GM12878 (cell line): ENCODE data around the gene SEC16A. TPM values are rescaled to one million over a fixed set of nuclear protein-coding genes. Genes with fewer than 3 reads are reported as not detected.

Experiments used
- ATAC-seq: fragments of 200-7000 bp; cut with Tn5 transposase; 3 replicates; pipeline ENCODE4 v1.9.1; 2020; ENCODE audit warnings: mild to moderate bottlenecking, moderate library complexity
- BruUV-seq: library from RNA; stranded (reverse); fragments of 400-500 nt; replicated peaks from 2 replicates; lab custom pipeline; 2021; lab: Mats Ljungman, UMichigan
- CTCF ChIA-PET: fragments of 300-600 bp; sonication (Branson Sonifier 250); formaldehyde crosslinking; extraction: SDS; loops from one replicate; lab custom pipeline; 2021; ENCODE audit warnings: inconsistent platforms; lab: Yijun Ruan, JAX
- POLR2A ChIA-PET: fragments of 350-600 bp; formaldehyde crosslinking; extraction: SDS; loops from one replicate; lab custom pipeline; 2021; ENCODE audit warnings: inconsistent platforms; lab: Charles Lee
- RAD21 ChIA-PET: fragments of 300-600 bp; sonication (Branson Sonifier 250); formaldehyde crosslinking; loops from one replicate; lab custom pipeline; 2023; ENCODE audit warnings: antibody characterized with exemption; ENCODE audit not compliant: unreplicated experiment; lab: Charles Lee
- SMC1A ChIA-PET: fragments of 300-600 bp; sonication (Branson Sonifier 250); formaldehyde crosslinking; loops from one replicate; lab custom pipeline; 2023; ENCODE audit not compliant: unreplicated experiment, uncharacterized antibody; lab: Charles Lee
- DNase-seq: peaks from one replicate; pipeline ENCODE4 v3.0.0-alpha.2; 2011; ENCODE audit warnings: low read depth, low spot score
- FAIRE-seq: peaks from 3 replicates; lab custom pipeline; 2011; peaks lifted over from hg19 to GRCh38; lab: Jason Lieb, UNC
- H2AFZ ChIP-seq: 2 replicates; pipeline ENCODE4 v1.6.0; 2011; ENCODE audit warnings: low read depth, low read length, control low read depth; ENCODE audit not compliant: control insufficient read depth
- H3K27ac ChIP-seq: 2 replicates; pipeline ENCODE4 v1.5.1; 2011; ENCODE audit warnings: control low read depth; ENCODE audit not compliant: control insufficient read depth, insufficient read depth
- H3K27me3 ChIP-seq, 2 experiments: replicated peaks in 1 of 2; 2 replicates each; pipeline versions ENCODE4 v1.6.0 to v1.6.1; 2011; ENCODE audit warnings: low read length in 1 of 2; ENCODE audit not compliant: control insufficient read depth in 2 of 2, insufficient read depth in 2 of 2
- H3K36me3 ChIP-seq, 2 experiments: 2 replicates each; pipeline ENCODE4 v1.5.1; 2011; ENCODE audit warnings: low read length in 1 of 2; ENCODE audit not compliant: control insufficient read depth in 2 of 2, insufficient read depth in 2 of 2
- H3K4me1 ChIP-seq: 2 replicates; pipeline ENCODE4 v1.6.1; 2011; ENCODE audit warnings: mild to moderate bottlenecking, low read length, moderate library complexity, mixed read lengths; ENCODE audit not compliant: control insufficient read depth, insufficient read depth
- H3K4me2 ChIP-seq: 2 replicates; pipeline ENCODE4 v1.6.0; 2011; ENCODE audit warnings: control low read depth; ENCODE audit not compliant: control insufficient read depth, insufficient read depth
- H3K4me3 ChIP-seq: fragments of 200-600 bp; sonication (generic); 2 replicates; pipeline ENCODE4 v1.5.1; 2016
- H3K79me2 ChIP-seq: 2 replicates; pipeline ENCODE4 v1.6.0; 2011; ENCODE audit warnings: low read length; ENCODE audit not compliant: control insufficient read depth, insufficient read depth
- H3K9ac ChIP-seq: 2 replicates; pipeline ENCODE4 v1.8.0; 2011; ENCODE audit warnings: low read length, control low read depth, mixed read lengths; ENCODE audit not compliant: control insufficient read depth, insufficient read depth
- H3K9me3 ChIP-seq: replicated peaks from 3 replicates; pipeline ENCODE4 v1.5.1; 2011; ENCODE audit warnings: mild to moderate bottlenecking, low read length; ENCODE audit not compliant: control insufficient read depth, insufficient read depth
- H4K20me1 ChIP-seq: 2 replicates; pipeline ENCODE4 v1.6.0; 2011; ENCODE audit not compliant: control insufficient read depth, insufficient read depth
- BHLHE40 ChIP-seq, 2 experiments: fragments of 450-650 bp in 1 of 2; IDR thresholded peaks; 2 replicates each; pipeline ENCODE4 v1.6.1; 2011 to 2017; ENCODE audit warnings: low read depth in 2 of 2, borderline replicate concordance in 1 of 2, improper control_type of control experiment in 1 of 2, low read length in 1 of 2, mild to moderate bottlenecking in 1 of 2
- ZNF217 ChIP-seq: fragments of 450-650 bp; IDR thresholded peaks from 2 replicates; pipeline ENCODE4 v1.6.1; 2017; ENCODE audit warnings: antibody characterized with exemption, mild to moderate bottlenecking
- ZNF274 ChIP-seq: IDR thresholded peaks from one replicate; pipeline ENCODE4 v1.8.0; 2011; ENCODE audit not compliant: insufficient read length, insufficient read depth
- WGBS: methylation state at CpG from one replicate; pipeline ENCODE4 v1.1.6; 2016; ENCODE audit warnings: low lambda C conversion rate; ENCODE audit not compliant: insufficient replicate concordance, insufficient coverage; ENCODE audit errors: missing lambda C conversion rate; 5-methylcytosine and 5-hydroxymethylcytosine counted together
- in situ Hi-C: fragments of 300-500 bp; cut with MboI; formaldehyde crosslinking; loops from 9 replicates; pipeline ENCODE4 v1.14.3; 2018; ENCODE audit warnings: mixed read lengths
- intact Hi-C: fragments of 100-400 bp; cut with micrococcal nuclease; formaldehyde crosslinking; loops from one replicate; pipeline ENCODE4 v1.14.2; 2022; ENCODE audit not compliant: unreplicated experiment
- polyA plus RNA-seq, 11 experiments: library from polyadenylated mRNA; depleted of rRNA in 4 of 11; unstranded in 6 of 11; stranded (reverse) in 5 of 11; fragments of >200 nt; fragmentation: Nextera tagmentation in 4 of 11; fragmentation: Illumina TruSeq in 1 of 11; extraction: Ambion mirVana in 4 of 11; extraction: Trizol in 1 of 11; gene quantifications; 1 replicate in 1 of 11; 2 replicates in 10 of 11; pipeline versions ENCODE4 v1.2.1 to v1.2.3, GENCODE V29; 2011 to 2016; ENCODE audit warnings: inconsistent platforms in 2 of 11, missing spikeins in 2 of 11, low read depth in 1 of 11
- total RNA-seq, 4 experiments: library from RNA; depleted of rRNA in 3 of 4; stranded (reverse); fragments of >200 nt in 3 of 4; fragmentation: Illumina TruSeq in 1 of 4; extraction: Trizol in 1 of 4; gene quantifications; 2 replicates each; pipeline versions ENCODE4 v1.2.1 to v1.2.3, GENCODE V29; 2013 to 2021
- TF ChIP-seq, protein P1 (sequence below): IDR thresholded peaks from 2 replicates; pipeline ENCODE4 v1.6.1; 2011; ENCODE audit warnings: borderline replicate concordance, low read depth, mild to moderate bottlenecking, moderate library complexity, mixed read lengths, low read length; ENCODE audit not compliant: insufficient read depth; ENCODE audit errors: extremely low read length

The SEC16A gene
- total and polyA plus RNA-seq, 10 of the 15 experiments (the other 5 are each of a cell fraction or from before 2014, with no cell fraction given): 9.9 to 59.1 (median 21.7) TPM

DNA sequence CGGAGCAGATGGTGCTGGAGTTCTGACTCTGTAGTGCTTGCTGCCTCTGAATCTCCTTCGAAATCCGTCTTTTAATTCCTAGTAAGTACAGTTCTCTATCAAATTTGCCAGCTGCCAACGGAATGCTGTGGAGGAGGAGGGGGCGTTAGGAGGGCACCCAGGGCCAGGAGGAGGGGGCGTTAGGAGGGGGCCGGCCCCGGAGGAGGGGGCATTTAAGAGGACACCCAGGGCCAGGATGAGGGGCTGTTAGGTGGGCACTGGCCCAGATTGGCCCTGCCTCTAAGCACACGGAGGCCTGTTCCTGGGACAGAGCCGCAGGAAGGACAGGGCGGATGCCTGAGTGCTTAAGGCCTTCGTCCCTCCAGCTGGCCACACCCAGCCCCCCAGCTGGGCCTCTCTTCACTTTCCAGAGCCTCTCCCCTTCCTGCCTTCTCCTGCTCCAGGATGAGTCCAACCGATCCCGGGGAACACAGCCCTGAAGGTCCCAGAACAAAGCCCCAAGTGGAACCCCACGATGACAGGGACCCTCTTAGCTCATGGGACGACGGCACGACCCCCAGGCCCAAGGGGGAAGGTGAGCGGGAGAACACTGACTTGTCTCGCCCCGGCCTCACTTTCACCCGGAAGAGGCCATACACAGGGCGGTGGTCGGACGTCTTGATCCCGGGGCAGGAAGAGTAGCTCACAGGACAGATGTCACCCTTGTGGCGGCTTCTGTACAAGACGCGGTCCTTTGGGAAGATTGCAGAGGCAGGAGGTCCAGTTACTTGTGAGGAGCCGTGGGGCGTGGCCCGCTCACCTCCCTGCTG, 53.0 kb downstream of the SEC16A start:
- intact Hi-C loops: no loop called here
- no peak overlapping the region for H3K9ac ChIP-seq
- no peak for DNase-seq
- ChIA-PET SMC1A (no interaction called here), CTCF (no interaction called here), RAD21 (no interaction called here)
- no peak overlapping the region for H3K4me3 ChIP-seq
- WGBS: 92% methylated on average over 32 of the region's 32 CpGs
- in situ Hi-C loops: no loop called here
- H3K9me3 ChIP-seq: no peaks in the 10 kb centered on the region
- H3K36me3 ChIP-seq: peaks cover 0 to 11% of the 10 kb centered on the region in 2 experiments; a peak in 3 of 4 replicates
- ATAC-seq: no peak
- no peak overlapping the region for H3K27ac ChIP-seq
- no peak for FAIRE-seq
- no TSS peak for BruUV-seq
- H3K79me2 ChIP-seq: peaks cover under 1% of the 10 kb centered on the region; the same call in 1 of the 2 replicates
- H3K27me3 ChIP-seq: no peaks in the 10 kb centered on the region
- no peak overlapping the region for H2AFZ ChIP-seq
- no peaks in the 10 kb centered on the region for H3K4me1 ChIP-seq
- H3K4me2 ChIP-seq: no peak overlapping the region
- no peaks in the 10 kb centered on the region for H4K20me1 ChIP-seq
- TF ChIP-seq BHLHE40 (IDR thresholded peaks at IDR 0.05; ENCODE audit: borderline replicate concordance in 1 of 2, low read depth in 2 of 2, low read length in 1 of 2): no peak
- TF ChIP-seq, all 136 proteins: peak for 0
- POLR2A ChIA-PET: no interaction called here

DNA sequence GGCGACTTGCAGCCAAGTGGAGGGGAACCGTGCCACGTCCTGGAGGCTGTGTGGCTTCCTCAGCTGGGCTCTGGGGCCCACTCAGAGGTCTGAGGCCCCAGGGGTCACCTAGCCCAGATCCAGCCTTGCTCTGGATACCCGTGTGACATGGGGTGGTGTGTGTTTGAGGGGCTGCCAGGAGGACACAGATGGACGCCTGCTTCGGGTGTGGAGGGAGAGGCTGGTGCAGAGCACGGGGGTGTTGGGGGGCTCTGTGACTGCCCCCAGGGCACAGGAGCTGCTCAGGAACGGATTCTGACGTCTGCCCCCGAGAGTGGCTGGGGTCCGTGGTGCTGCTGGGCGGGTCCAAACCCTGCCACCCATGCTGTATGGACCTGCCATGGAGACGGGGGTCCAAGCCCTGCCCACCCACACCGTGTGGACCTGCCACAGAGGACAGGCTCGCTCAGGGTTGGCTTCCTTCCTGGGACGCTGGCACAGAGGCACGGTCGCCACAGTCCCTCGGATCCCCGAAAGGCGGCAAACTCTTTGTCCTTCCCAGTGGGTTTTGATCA, 53.7 kb downstream of the SEC16A start:
- WGBS: 71% methylated on average over 16 of the region's 21 CpGs

More for the DNA sequence above, 53.7 kb downstream of the SEC16A start:
- ChIA-PET CTCF (no interaction called here), RAD21 (no interaction called here)
- ATAC-seq: no peak; the same call in 2 of the 3 replicates
- Histone ChIP-seq H3K9me3 (no peaks in the 10 kb centered on the region), H3K27ac (no peak overlapping the region), H3K79me2 (no peaks in the 10 kb centered on the region), H3K4me1 (no peaks in the 10 kb centered on the region), H3K4me3 (no peak overlapping the region), H3K9ac (no peak overlapping the region), H3K36me3 (peaks cover 0 to 15% of the 10 kb centered on the region in 2 experiments; a peak in 3 of 4 replicates)
- intact Hi-C loops: no loop called here
- DNase-seq: no peak
- in situ Hi-C loops: no loop called here
- TF ChIP-seq, protein P1, sequence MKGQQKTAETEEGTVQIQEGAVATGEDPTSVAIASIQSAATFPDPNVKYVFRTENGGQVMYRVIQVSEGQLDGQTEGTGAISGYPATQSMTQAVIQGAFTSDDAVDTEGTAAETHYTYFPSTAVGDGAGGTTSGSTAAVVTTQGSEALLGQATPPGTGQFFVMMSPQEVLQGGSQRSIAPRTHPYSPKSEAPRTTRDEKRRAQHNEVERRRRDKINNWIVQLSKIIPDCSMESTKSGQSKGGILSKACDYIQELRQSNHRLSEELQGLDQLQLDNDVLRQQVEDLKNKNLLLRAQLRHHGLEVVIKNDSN: no peak
- TF ChIP-seq ZNF274 (no peak), ZNF217 (no peak)
- TF ChIP-seq, all 136 proteins: peak for 0
- Histone ChIP-seq H3K27me3 (no peaks in the 10 kb centered on the region), H4K20me1 (no peaks in the 10 kb centered on the region), H3K4me2 (no peak overlapping the region), H2AFZ (no peak overlapping the region)
- ChIA-PET SMC1A (no interaction called here), POLR2A (no interaction called here)
- no peak for FAIRE-seq
- TSS peak; percentile 79 for BruUV-seq
